Left ventricle myocardium inferior (tissue), 1 donor: ENCODE results near the gene ZNF775. TPM values are rescaled to one million over a fixed set of nuclear protein-coding genes. Genes with fewer than 3 reads are reported as not detected.

Source experiments
- DNase-seq: peaks from one replicate; pipeline ENCODE4 v3.0.0-alpha.2; 2020
- H3K27ac ChIP-seq: fragments of 200-600 bp; replicated peaks from 2 replicates; pipeline ENCODE4 v1.8.0; 2021
- H3K27me3 ChIP-seq: fragments of 200-600 bp; 2 replicates; pipeline ENCODE4 v1.8.0; 2021; ENCODE audit warnings: low read depth
- H3K36me3 ChIP-seq: fragments of 200-600 bp; 2 replicates; pipeline ENCODE4 v1.8.0; 2021
- H3K4me1 ChIP-seq: fragments of 200-600 bp; 2 replicates; pipeline ENCODE4 v1.8.0; 2021
- H3K4me3 ChIP-seq: fragments of 200-600 bp; 2 replicates; pipeline ENCODE4 v1.8.0; 2021; ENCODE audit warnings: mild to moderate bottlenecking, moderate library complexity
- H3K9me3 ChIP-seq: fragments of 200-600 bp; replicated peaks from 2 replicates; pipeline ENCODE4 v1.8.0; 2021
- intact Hi-C: fragments of 100-400 bp; cut with micrococcal nuclease; formaldehyde crosslinking; loops from one replicate; pipeline ENCODE4 v1.11.0; 2022
- total RNA-seq: library from RNA; stranded (reverse); fragmentation: NEBNext Ultra II Directional; extraction: Animal tissue kit (Norgen Biotek cat#: 25700); gene quantifications from one replicate; pipeline ENCODE4 v1.2.1, GENCODE V29; 2021
- TF ChIP-seq, protein P1 (sequence below): fragments of 200-600 bp; IDR thresholded peaks from 2 replicates; pipeline ENCODE4 v1.8.0; 2021; ENCODE audit warnings: antibody characterized with exemption, mild to moderate bottlenecking, borderline replicate concordance
- donor health status: DM: no; HTN: yes; CAD: no; lungs with severe emphysema.

ZNF775 gene
- total RNA-seq, 1 donor from 2014 or later, result 3.1 TPM

DNA sequence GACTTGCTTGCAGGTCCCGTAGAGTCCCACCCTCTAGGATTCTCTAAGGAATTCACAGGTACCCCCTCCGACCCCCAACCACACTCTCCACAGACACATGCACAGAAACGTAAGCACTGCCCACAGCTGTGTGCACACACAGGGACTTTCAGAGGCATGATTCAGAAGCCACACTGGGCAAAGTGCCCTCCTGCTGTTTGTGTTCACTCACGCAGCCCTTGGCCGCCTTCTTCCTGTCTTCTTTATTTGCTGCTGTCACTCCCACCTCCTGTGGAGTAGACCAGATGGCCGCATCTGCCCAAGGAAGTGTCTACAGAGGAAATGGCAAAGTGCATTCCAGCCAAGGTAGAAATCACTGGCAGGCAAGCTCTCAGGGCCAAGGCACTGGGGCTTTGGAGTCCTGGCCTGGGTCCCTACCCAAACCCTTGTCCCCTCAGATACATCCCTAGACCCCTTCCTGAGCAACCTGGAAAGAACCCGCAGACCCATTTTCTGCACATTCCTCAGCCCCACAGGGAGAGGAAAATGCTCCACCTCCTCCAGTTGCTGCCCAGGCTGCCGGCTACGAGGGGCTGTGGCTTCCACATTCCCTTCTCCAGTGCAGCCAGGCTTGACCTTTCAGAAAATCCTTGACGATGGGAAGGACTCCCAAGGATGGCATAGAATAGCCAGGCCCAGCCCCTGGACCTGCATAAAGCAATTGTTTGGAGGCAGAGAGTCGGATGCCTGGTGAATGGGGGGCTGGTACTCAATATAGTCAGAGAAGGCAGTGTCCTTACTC lies 49.7 kb downstream of the ZNF775 start:
- TF ChIP-seq, protein P1, sequence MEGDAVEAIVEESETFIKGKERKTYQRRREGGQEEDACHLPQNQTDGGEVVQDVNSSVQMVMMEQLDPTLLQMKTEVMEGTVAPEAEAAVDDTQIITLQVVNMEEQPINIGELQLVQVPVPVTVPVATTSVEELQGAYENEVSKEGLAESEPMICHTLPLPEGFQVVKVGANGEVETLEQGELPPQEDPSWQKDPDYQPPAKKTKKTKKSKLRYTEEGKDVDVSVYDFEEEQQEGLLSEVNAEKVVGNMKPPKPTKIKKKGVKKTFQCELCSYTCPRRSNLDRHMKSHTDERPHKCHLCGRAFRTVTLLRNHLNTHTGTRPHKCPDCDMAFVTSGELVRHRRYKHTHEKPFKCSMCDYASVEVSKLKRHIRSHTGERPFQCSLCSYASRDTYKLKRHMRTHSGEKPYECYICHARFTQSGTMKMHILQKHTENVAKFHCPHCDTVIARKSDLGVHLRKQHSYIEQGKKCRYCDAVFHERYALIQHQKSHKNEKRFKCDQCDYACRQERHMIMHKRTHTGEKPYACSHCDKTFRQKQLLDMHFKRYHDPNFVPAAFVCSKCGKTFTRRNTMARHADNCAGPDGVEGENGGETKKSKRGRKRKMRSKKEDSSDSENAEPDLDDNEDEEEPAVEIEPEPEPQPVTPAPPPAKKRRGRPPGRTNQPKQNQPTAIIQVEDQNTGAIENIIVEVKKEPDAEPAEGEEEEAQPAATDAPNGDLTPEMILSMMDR, result no peak
- DNase-seq, result no peak
- no peaks in the 10 kb centered on the region for H3K36me3 ChIP-seq
- H3K9me3 ChIP-seq, result no peaks in the 10 kb centered on the region
- intact Hi-C loops, result no loop called here
- H3K27me3 ChIP-seq, result peaks cover 7% of the 10 kb centered on the region
- peaks cover 7% of the 10 kb centered on the region for H3K4me1 ChIP-seq
- no peak overlapping the region for H3K27ac ChIP-seq
- no peak overlapping the region for H3K4me3 ChIP-seq

DNA sequence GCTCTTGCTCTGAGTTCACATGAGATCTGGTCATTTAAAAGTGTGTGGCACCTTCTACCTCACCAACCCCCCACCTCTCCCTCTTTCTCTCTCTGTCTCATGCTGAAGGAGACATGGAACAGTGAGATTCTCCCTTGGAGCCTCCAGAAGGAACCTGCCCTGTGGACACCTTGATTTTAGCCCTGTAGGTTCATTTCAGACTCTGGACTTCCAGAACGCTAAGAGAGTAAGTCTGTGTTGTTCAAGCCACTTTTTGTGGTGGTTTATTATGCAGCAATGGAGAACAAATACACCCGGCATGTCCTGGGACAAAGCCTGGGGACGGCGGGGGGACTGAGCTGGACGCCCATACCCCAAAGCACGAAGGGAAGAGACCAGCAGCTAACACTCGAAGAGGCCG lies 50.6 kb downstream of the ZNF775 start:
- Histone ChIP-seq H3K27ac (no peak overlapping the region), H3K27me3 (peaks cover 7% of the 10 kb centered on the region), H3K36me3 (no peaks in the 10 kb centered on the region), H3K4me1 (peaks cover 7% of the 10 kb centered on the region), H3K9me3 (no peaks in the 10 kb centered on the region), H3K4me3 (no peak overlapping the region)
- TF ChIP-seq, protein P1, result no peak
- intact Hi-C loops, result no loop called here
- no peak for DNase-seq

DNA sequence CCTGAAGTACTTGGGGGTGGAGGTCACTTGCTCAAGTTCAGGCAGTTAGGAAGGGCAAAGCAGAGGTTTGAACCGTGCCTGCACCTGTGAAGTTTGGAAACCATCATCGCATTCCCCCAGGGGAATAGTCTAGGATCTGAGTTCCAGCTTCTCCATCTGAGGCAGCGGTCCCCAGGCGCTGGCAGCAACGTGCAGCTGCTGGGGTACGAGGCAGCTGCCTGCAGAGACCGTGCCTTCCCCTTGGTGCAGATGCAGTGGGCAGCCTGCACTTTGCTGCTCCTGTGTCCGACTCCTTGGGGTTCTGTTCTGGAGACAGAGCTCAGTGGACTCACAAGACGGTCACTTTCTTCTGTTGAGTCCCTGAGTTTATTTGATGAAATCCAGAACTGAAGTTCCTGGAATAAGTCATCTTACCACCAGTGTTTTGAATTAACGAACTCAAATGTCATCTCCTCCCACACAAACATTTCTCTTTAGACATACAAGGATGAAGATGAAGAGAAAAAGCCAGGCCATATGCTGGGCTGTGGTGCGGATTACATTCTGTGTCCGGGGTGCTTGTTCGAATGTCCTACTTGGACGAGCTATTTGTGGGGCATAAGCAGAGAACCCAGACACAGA lies 51.4 kb downstream of the ZNF775 start:
- Histone ChIP-seq H3K27ac (no peak overlapping the region), H3K36me3 (no peaks in the 10 kb centered on the region), H3K27me3 (peaks cover 7% of the 10 kb centered on the region), H3K4me3 (no peak overlapping the region), H3K4me1 (peaks cover 7% of the 10 kb centered on the region), H3K9me3 (no peaks in the 10 kb centered on the region)
- TF ChIP-seq, protein P1, result no peak
- DNase-seq, result no peak
- intact Hi-C loops, result no loop called here

DNA sequence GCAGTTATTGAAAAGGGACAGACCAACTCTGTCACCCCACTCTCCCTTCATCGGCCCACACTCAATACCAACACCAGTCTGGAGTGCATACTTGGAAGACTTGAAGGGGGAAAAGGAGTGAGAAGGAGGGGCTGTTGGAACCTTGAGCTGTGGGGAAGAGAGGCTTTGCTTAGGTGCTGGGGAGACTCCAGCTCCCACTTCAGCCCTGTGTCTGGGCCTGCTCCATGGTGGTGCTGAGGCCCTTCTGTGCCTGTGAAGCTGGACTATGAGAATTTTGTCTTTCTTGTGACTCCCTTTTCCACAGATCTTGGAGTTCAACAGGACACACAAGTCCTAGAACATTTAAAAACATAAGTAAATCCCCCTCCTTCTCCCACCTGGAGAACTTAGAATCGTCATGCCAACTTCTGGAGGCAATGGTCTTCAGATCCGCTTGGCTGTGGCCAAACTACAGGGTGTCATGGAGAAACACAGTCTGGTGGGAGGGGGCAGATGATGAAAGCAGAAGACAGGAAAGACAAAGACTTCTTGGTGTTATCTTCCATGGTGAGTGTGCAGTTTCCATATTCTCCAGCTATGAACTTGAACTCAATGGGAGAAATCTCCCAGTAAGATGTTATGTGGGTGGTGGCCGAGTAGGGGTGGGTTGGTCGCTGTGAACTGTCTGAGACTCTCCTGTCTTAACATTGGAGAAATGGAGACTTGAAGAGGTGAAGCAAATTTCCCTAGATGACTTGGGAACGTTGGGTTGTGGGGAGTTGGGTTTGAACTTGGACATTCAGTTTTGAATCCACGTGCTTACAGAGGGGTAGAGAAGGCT lies 52.9 kb downstream of the ZNF775 start:
- Histone ChIP-seq H3K27ac (no peak overlapping the region), H3K9me3 (no peaks in the 10 kb centered on the region), H3K27me3 (peaks cover 7% of the 10 kb centered on the region), H3K36me3 (no peaks in the 10 kb centered on the region), H3K4me1 (peaks cover 7% of the 10 kb centered on the region), H3K4me3 (no peak overlapping the region)
- no peak for DNase-seq
- TF ChIP-seq, protein P1, result no peak
- intact Hi-C loops, result no loop called here
